ENCODE data around the gene CTCFL.

CTCFL gene

DNA sequence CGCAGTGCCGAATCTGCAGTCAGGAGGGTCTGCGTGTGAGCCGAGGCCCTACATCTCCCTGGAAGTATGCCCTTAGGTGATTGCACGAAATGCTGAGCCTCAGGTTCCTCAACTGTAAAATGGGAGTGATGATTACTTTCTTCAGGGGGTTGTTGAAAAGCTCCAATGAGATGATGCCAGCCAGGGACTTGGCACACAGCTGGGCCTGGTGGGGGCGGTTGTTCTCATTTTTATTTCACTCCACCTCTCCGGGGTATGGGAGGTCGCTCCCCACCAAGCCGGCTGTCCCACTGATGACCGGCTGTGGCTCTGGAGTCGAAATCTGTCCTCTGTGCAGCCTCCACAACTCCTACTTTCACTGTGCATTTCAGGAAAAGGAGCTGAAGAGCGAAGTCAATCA lies 44.0 kb upstream of the CTCFL start:
- H3K4me3 ChIP-seq (ENCODE audit: low read depth in 1 of 2, low read length in 2 of 2), result no peak overlapping the region
- no peak overlapping the region for H3K27ac ChIP-seq (ENCODE audit: low read length)
- no peaks in the 10 kb centered on the region for H3K9me3 ChIP-seq (ENCODE audit: insufficient read depth, low read length, severe bottlenecking)
- H4K20me1 ChIP-seq (ENCODE audit: insufficient read depth, low read length), result peaks cover 13% of the 10 kb centered on the region; the same call in 1 of the 2 replicates
- no peaks in the 10 kb centered on the region for H3K79me2 ChIP-seq (ENCODE audit: insufficient read depth, low read length)
- H3K27me3 ChIP-seq (ENCODE audit: insufficient read depth, low read length, poor library complexity), result peaks cover 36% of the 10 kb centered on the region
- no peak overlapping the region for H2AFZ ChIP-seq (ENCODE audit: low read depth, low read length)
- DNase-seq (no peak), ATAC-seq (ENCODE audit: insufficient read depth, low read depth) (no peak)
- H3K4me1 ChIP-seq (ENCODE audit: insufficient read depth, low read length), result no peaks in the 10 kb centered on the region
- no peaks in the 10 kb centered on the region for H3K36me3 ChIP-seq (ENCODE audit: insufficient read depth, low read length)
- no peak overlapping the region for H3K4me2 ChIP-seq (ENCODE audit: insufficient read depth, low read length)
- TF ChIP-seq EZH2 (IDR thresholded peaks at IDR 0.05; ENCODE audit: borderline replicate concordance, low read depth, low read length, severe bottlenecking), result no peak
- TF ChIP-seq, protein P1, sequence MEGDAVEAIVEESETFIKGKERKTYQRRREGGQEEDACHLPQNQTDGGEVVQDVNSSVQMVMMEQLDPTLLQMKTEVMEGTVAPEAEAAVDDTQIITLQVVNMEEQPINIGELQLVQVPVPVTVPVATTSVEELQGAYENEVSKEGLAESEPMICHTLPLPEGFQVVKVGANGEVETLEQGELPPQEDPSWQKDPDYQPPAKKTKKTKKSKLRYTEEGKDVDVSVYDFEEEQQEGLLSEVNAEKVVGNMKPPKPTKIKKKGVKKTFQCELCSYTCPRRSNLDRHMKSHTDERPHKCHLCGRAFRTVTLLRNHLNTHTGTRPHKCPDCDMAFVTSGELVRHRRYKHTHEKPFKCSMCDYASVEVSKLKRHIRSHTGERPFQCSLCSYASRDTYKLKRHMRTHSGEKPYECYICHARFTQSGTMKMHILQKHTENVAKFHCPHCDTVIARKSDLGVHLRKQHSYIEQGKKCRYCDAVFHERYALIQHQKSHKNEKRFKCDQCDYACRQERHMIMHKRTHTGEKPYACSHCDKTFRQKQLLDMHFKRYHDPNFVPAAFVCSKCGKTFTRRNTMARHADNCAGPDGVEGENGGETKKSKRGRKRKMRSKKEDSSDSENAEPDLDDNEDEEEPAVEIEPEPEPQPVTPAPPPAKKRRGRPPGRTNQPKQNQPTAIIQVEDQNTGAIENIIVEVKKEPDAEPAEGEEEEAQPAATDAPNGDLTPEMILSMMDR (IDR thresholded peaks at IDR 0.05; ENCODE audit: borderline replicate concordance, extremely low read depth, low read length, poor library complexity, severe bottlenecking), result no peak
- no peak overlapping the region for H3K9ac ChIP-seq (ENCODE audit: low read depth, low read length)

DNA sequence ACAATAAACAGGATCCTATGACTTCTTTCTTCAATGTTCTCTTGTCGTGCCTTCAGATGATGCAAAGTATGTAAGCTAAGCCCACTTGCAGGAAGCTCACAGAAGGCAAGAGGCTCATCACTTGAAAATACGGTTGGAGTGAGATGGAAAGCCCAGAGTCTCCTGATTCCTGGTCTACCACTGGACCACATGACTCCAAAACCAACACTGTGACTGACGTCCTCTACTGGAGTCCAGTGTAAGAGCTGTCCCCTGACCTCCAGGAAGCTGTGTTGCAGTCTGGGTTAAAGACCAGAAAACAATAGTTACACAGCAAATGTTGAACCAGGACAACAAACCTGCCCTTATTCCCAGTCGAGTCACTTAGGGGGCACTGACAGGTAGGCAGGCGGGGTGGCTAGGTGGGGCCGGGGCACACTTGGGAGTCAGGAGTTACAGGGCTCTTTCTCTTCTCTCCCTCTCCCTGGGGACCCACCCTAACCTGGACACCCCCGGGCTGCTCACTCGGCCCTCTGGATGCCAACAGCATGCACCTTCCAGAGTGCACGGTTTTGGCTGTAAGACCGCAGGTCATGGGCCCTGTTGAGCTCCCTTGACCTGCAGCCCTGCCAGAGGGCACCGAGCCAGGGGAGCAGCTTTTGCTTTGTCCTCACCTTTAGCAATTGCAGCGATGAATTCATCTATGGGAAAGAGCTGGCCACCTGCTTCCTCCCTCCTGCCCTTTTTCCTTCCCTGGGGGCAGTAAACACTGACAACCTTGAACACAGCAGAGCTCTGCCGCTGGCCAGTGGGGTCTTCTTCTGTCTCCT lies 43.4 kb upstream of the CTCFL start:
- no peaks in the 10 kb centered on the region for H3K36me3 ChIP-seq (ENCODE audit: insufficient read depth, low read length)
- no peaks in the 10 kb centered on the region for H3K9me3 ChIP-seq (ENCODE audit: insufficient read depth, low read length, severe bottlenecking)
- no peak overlapping the region for H2AFZ ChIP-seq (ENCODE audit: low read depth, low read length)
- H3K27ac ChIP-seq (ENCODE audit: low read length), result no peak overlapping the region
- DNase-seq, result no peak
- no peaks in the 10 kb centered on the region for H3K79me2 ChIP-seq (ENCODE audit: insufficient read depth, low read length)
- no peak for ATAC-seq (ENCODE audit: insufficient read depth, low read depth)
- no peak overlapping the region for H3K4me3 ChIP-seq (ENCODE audit: low read depth in 1 of 2, low read length in 2 of 2)
- H3K4me1 ChIP-seq (ENCODE audit: insufficient read depth, low read length), result no peaks in the 10 kb centered on the region
- no peak overlapping the region for H3K9ac ChIP-seq (ENCODE audit: low read depth, low read length)
- no peak overlapping the region for H3K4me2 ChIP-seq (ENCODE audit: insufficient read depth, low read length)
- peaks cover 30% of the 10 kb centered on the region for H3K27me3 ChIP-seq (ENCODE audit: insufficient read depth, low read length, poor library complexity)
- H4K20me1 ChIP-seq (ENCODE audit: insufficient read depth, low read length), result peaks cover 13% of the 10 kb centered on the region; the same call in 1 of the 2 replicates
- no peak for TF ChIP-seq EZH2 (IDR thresholded peaks at IDR 0.05; ENCODE audit: borderline replicate concordance, low read depth, low read length, severe bottlenecking)
- TF ChIP-seq, protein P1 (IDR thresholded peaks at IDR 0.05; ENCODE audit: borderline replicate concordance, extremely low read depth, low read length, poor library complexity, severe bottlenecking), result no peak

DNA sequence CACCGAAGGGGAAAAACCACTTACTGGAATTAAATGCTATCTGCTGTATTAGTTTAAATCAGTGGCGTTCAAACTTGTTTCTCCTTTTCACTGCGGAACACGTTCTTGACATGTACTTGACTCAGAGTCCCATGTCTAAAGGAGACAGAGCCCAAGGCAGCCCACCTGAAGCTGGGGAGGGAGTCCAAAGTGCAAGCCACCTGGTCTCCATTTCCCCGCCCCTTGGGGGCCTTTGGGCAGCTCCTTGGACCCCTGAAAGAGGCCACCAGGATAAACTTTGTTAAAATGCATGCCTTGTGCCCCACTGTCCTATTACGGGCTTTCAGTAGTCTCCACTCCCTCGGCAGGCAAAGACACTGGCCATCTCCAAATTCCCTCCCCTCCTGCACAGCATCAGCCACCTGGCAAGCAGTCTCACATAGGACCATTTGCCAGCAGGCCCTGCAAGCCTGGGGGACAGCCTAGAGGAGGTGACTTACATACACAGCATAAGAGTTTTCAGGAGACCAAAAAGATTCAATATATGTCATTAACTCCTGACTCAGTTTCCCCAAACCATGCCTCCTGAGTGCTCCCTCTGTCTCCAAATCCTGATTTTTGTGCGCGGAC lies 42.6 kb upstream of the CTCFL start:
- ATAC-seq (ENCODE audit: insufficient read depth, low read depth), result no peak
- H3K9me3 ChIP-seq (ENCODE audit: insufficient read depth, low read length, severe bottlenecking), result no peaks in the 10 kb centered on the region
- TF ChIP-seq, protein P1 (IDR thresholded peaks at IDR 0.05; ENCODE audit: borderline replicate concordance, extremely low read depth, low read length, poor library complexity, severe bottlenecking), result no peak
- TF ChIP-seq EZH2 (IDR thresholded peaks at IDR 0.05; ENCODE audit: borderline replicate concordance, low read depth, low read length, severe bottlenecking), result no peak
- no peaks in the 10 kb centered on the region for H3K79me2 ChIP-seq (ENCODE audit: insufficient read depth, low read length)
- H3K4me1 ChIP-seq (ENCODE audit: insufficient read depth, low read length), result no peaks in the 10 kb centered on the region
- no peak overlapping the region for H3K4me2 ChIP-seq (ENCODE audit: insufficient read depth, low read length)
- DNase-seq, result no peak
- no peak overlapping the region for H3K4me3 ChIP-seq (ENCODE audit: low read depth in 1 of 2, low read length in 2 of 2)
- no peaks in the 10 kb centered on the region for H3K36me3 ChIP-seq (ENCODE audit: insufficient read depth, low read length)
- no peak overlapping the region for H3K27ac ChIP-seq (ENCODE audit: low read length)
- no peak overlapping the region for H3K9ac ChIP-seq (ENCODE audit: low read depth, low read length)
- peaks cover 23% of the 10 kb centered on the region for H3K27me3 ChIP-seq (ENCODE audit: insufficient read depth, low read length, poor library complexity)
- H2AFZ ChIP-seq (ENCODE audit: low read depth, low read length), result no peak overlapping the region
- H4K20me1 ChIP-seq (ENCODE audit: insufficient read depth, low read length), result peaks cover 12% of the 10 kb centered on the region; the same call in 1 of the 2 replicates

Measured in DND-41 (cell line).